ENCODE data around the gene KRTAP4-8. TPM values are rescaled to one million over a fixed set of nuclear protein-coding genes. Genes with fewer than 3 reads are reported as not detected.
"Not testable (repeated sequence)": the region's sequence is repeated elsewhere in the genome, so short reads cannot be mapped to it uniquely, and the experiment has no call there.

Gene KRTAP4-8
- total and polyA plus RNA-seq, 11 donors, result not detected

DNA sequence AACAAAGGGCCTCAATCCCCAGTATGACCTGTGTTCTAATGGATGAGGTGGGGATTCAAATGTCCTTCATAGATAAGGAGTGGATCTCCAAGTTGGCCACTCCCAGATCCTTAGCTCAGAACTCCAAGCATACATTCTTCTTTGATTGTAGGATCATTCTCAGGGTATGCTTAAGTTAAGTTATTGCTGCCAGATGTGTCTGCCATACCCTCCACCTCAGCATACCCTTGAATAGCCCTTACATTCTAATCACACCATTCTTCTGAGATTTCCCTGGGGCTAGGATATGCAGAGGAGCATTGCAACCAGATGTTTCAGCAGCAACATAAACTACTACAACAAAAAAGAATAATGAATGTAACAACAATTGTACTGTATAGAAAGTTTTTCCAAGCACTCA, 30.7 kb downstream of the KRTAP4-8 start:
- Histone ChIP-seq H3K4me1 (no peaks in the 10 kb centered on the region), H3K4me3 (no peak overlapping the region), H3K36me3 (no peaks in the 10 kb centered on the region), H3K9me3 (no peaks in the 10 kb centered on the region), H3K27me3 (peaks cover 0 to 13% (median 0%) of the 10 kb centered on the region in 9 donors), H3K27ac (no peak overlapping the region)
- TF ChIP-seq CTCF (IDR thresholded peaks at IDR 0.05) (no peak), POLR2A (IDR thresholded peaks at IDR 0.05) (no peak)
- DNase-seq (no peak), ATAC-seq (no peak)
- intact Hi-C loops (cut with DNase I), result no loop called here

DNA sequence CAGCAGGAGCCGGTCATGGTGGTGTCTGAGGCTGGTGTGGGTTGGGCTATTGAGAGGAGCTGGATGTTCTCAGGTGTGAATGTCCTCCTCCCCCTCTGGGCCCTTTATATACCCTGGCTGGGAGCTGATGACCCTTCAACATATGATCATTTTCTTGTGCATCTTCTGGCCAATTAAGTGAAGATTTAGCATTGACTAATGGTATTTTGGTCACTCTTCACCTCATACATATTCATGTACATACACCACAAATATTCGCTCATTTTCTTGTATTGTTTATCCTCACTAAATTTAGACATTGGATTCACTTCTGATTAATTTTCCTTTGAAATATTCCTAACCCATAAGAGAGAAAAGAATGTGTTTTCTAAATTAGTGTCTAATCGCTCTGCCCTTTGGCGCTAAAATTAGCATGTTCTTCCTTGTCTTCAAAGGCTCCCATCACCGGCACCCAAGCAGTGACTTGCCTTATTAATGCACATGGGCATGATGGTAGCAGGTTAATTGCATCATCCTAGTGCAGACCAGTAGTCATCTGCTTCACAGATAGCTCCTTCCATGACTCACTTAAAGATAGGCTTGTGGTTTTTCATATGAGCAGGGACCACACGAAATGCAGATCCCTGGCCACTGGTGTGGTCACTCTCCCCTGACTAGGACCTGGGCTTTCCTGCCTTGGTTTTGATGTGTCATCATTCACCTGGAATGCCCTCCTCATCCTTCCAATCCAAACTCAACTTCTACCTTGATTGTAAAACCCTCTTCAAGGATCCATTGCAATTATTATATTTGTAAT, 31.9 kb downstream of the KRTAP4-8 start, which contains the start of gene KRTAP2-4:
Gene KRTAP2-4, minus strand, starts transcription at position 51 of the 796 bp plus-strand sequence. Its CDS starts 34 bp downstream, at position 17.
- DNase-seq (no peak), ATAC-seq (no peak)
- TF ChIP-seq CTCF (IDR thresholded peaks at IDR 0.05) (no peak), POLR2A (IDR thresholded peaks at IDR 0.05) (no peak)
- Histone ChIP-seq H3K4me3 (no peak within 1 kb of the TSS), H3K27ac (no peak within 1 kb of the TSS), H3K9me3 (no peaks in the 10 kb centered on the region), H3K4me1 (no peaks in the 10 kb centered on the region), H3K36me3 (no peaks in the 10 kb centered on the region), H3K27me3 (peaks cover 0 to 22% (median 3%) of the 10 kb centered on the region in 9 donors)
- WGBS, 4 donors, result 78 to 96% (median 88%) methylated on average over 6 of the region's 6 CpGs
- intact Hi-C loops (cut with DNase I), result no loop called here

DNA sequence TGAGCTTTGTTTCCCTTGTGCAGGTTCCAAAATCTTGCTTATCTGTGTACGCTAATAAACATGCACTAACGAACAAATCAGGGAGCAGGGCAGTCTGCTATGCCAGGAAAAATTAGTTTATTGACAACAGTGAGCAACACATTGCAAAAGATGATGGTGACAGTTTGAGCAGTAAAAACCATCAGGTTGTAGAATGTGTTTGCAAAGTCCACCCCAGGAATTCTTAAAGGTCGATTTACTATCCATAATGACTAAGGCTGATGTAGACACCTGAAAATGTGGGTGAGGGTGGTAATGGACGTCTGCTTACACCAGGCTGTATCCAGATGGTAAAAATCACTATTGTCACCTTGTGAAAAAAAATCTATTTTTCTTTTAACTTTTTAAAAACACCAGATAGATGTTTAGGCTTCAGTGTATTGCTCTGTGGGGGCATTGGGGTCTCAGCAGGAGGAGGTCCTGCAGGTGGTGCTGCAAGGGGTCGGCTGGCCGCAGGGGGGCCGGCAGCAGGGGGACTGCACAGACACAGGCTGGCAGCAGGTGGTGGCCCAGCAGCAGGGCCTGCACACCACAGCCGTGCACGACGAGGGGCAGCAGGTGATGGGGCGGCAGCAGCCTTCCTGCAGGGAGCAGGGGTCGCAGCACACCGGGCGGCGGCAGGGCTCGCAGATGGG, 32.8 kb downstream of the KRTAP4-8 start:
- H3K4me1 ChIP-seq; H3K4me3 ChIP-seq; H3K9me3 ChIP-seq; H3K27ac ChIP-seq; intact Hi-C loops (cut with DNase I); ATAC-seq; DNase-seq; H3K36me3 ChIP-seq: not testable (repeated sequence)
- WGBS, 4 donors, result 57 to 68% (median 64%) methylated on average over 7 of the region's 16 CpGs
- H3K27me3 ChIP-seq, result peaks cover 0 to 31% (median 8%) of the 10 kb centered on the region in 9 donors

- no peak for ATAC-seq
- intact Hi-C loops (cut with DNase I), result no loop called here
- Histone ChIP-seq H3K27ac (no peak overlapping the region), H3K4me3 (no peak overlapping the region), H3K4me1 (no peaks in the 10 kb centered on the region), H3K36me3 (no peaks in the 10 kb centered on the region), H3K27me3 (peaks cover 0 to 35% (median 10%) of the 10 kb centered on the region in 9 donors), H3K9me3 (no peaks in the 10 kb centered on the region)
- TF ChIP-seq POLR2A (IDR thresholded peaks at IDR 0.05) (no peak), CTCF (IDR thresholded peaks at IDR 0.05) (no peak)
- WGBS, 4 donors, result 74 to 90% (median 82%) methylated on average over 1 of the region's 1 CpG
- no peak for DNase-seq
Measured at GRCh38 chr17:41064301-41064700, 33.6 kb downstream of the KRTAP4-8 start.
